Panc1 (cell line): ENCODE results near the gene SYT12. TPM values are rescaled to one million over a fixed set of nuclear protein-coding genes. Genes with fewer than 3 reads are reported as not detected.

Source experiments
- ATAC-seq: fragments of 200-7000 bp; cut with Tn5 transposase; 2 replicates; pipeline ENCODE4 v1.9.1; 2020; ENCODE audit warnings: mild to moderate bottlenecking, moderate library complexity
- BruUV-seq: library from RNA; stranded (reverse); fragments of 400-500 nt; replicated peaks from 2 replicates; lab custom pipeline; 2021; lab: Mats Ljungman, UMichigan
- CTCF ChIA-PET: fragments of 300-600 bp; sonication (Branson Sonifier 250); formaldehyde crosslinking; loops from one replicate; lab custom pipeline; 2022; ENCODE audit warnings: antibody characterized with exemption; lab: Charles Lee
- POLR2A ChIA-PET: fragments of 300-600 bp; sonication (Branson Sonifier 250); formaldehyde crosslinking; loops from one replicate; lab custom pipeline; 2022; ENCODE audit warnings: antibody characterized with exemption; lab: Charles Lee
- DNase-seq: peaks from one replicate; pipeline ENCODE4 v3.0.0-alpha.2; 2010; ENCODE audit warnings: low read depth, low spot score
- H3K27ac ChIP-seq: 2 replicates; pipeline ENCODE4 v1.5.1; 2011; ENCODE audit warnings: mild to moderate bottlenecking, low read length, inconsistent platforms
- H3K27me3 ChIP-seq: fragments of 200-500 bp; sonication (Bioruptor generic); 2 replicates; pipeline ENCODE4 v1.6.0; 2014; ENCODE audit warnings: low read length, inconsistent platforms; ENCODE audit not compliant: control insufficient read depth, insufficient read depth
- H3K36me3 ChIP-seq: fragments of 200-500 bp; sonication (Bioruptor generic); 2 replicates; pipeline ENCODE4 v1.5.1; 2014; ENCODE audit warnings: inconsistent platforms, mild to moderate bottlenecking, low read length, moderate library complexity; ENCODE audit not compliant: control insufficient read depth, insufficient read depth
- H3K4me1 ChIP-seq: 2 replicates; pipeline ENCODE4 v1.5.1; 2011; ENCODE audit warnings: inconsistent platforms, mild to moderate bottlenecking, low read length, moderate library complexity; ENCODE audit not compliant: control insufficient read depth, insufficient read depth
- H3K4me3 ChIP-seq, 2 experiments: 2 replicates each; pipeline ENCODE4 v1.5.1; 2011 to 2012; ENCODE audit warnings: low read depth in 2 of 2, low read length in 2 of 2, mild to moderate bottlenecking in 2 of 2, inconsistent platforms in 1 of 2, moderate library complexity in 1 of 2
- H3K9me3 ChIP-seq: fragments of 200-500 bp; sonication (Bioruptor generic); 2 replicates; pipeline ENCODE4 v1.5.1; 2014; ENCODE audit warnings: low read depth, mild to moderate bottlenecking, inconsistent platforms, low read length, moderate library complexity; ENCODE audit not compliant: control insufficient read depth, insufficient read depth
- POLR2AphosphoS5 ChIP-seq: IDR thresholded peaks from 2 replicates; pipeline ENCODE4 v1.6.1; 2012; ENCODE audit warnings: mild to moderate bottlenecking, low read depth, low read length, moderate library complexity
- SIN3A ChIP-seq: IDR thresholded peaks from 2 replicates; pipeline ENCODE4 v1.6.1; 2012; ENCODE audit warnings: low read depth, mild to moderate bottlenecking, low read length, moderate library complexity, borderline replicate concordance; ENCODE audit not compliant: insufficient read depth
- TCF7L2 ChIP-seq: IDR thresholded peaks from 2 replicates; pipeline ENCODE4 v1.6.1; 2011; ENCODE audit warnings: mild to moderate bottlenecking, low read depth, low read length, inconsistent platforms
- in situ Hi-C: cut with HindIII; loops from 2 replicates; pipeline ENCODE4 v1.10.0; 2016; ENCODE audit warnings: low sequenced_read_pairs, low pct_unique_long_range_greater_than_20kb
- intact Hi-C: fragments of 100-400 bp; cut with micrococcal nuclease; formaldehyde crosslinking; loops from one replicate; pipeline ENCODE4 v1.10.0; 2022; ENCODE audit not compliant: unreplicated experiment
- total RNA-seq: library from RNA; stranded (reverse); gene quantifications from one replicate; pipeline ENCODE4 v1.2.1, GENCODE V29; 2021; ENCODE audit not compliant: unreplicated experiment
- TF ChIP-seq, protein P1 (sequence below), 2 experiments: IDR thresholded peaks; 2 replicates each; pipeline ENCODE4 v1.6.1; 2011 to 2012; ENCODE audit warnings: low read depth in 2 of 2, control low read depth in 1 of 2, low read length in 1 of 2, mild to moderate bottlenecking in 1 of 2, moderate library complexity in 1 of 2; ENCODE audit not compliant: insufficient read depth in 1 of 2
- TF ChIP-seq, protein P2 (sequence below): fragments of 450-650 bp; IDR thresholded peaks from 2 replicates; pipeline ENCODE4 v1.5.1; 2017; ENCODE audit warnings: mild to moderate bottlenecking

Gene SYT12
- total RNA-seq, 1 experiment from 2014 or later = 0.62 TPM

DNA sequence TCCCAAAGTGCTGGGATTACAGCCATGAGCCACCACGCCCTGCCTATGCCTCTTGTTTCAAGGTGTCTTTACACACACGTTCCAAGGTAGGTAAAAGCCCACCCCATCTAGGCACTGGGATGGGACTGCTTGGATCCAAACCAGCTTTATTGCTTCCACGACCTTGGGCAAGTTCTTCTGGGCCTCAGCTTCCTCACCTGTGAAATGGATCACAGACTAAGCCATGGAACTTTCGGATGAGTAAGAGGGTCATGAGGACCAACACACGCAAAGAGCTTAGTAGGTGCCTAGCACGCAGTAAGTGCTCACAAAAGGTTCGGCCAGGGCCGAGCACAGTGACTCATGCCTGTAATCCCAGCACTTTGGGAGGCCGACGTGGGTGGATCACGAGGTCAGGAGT, 49.4 kb downstream of the SYT12 start:
- TF ChIP-seq, protein P1, sequence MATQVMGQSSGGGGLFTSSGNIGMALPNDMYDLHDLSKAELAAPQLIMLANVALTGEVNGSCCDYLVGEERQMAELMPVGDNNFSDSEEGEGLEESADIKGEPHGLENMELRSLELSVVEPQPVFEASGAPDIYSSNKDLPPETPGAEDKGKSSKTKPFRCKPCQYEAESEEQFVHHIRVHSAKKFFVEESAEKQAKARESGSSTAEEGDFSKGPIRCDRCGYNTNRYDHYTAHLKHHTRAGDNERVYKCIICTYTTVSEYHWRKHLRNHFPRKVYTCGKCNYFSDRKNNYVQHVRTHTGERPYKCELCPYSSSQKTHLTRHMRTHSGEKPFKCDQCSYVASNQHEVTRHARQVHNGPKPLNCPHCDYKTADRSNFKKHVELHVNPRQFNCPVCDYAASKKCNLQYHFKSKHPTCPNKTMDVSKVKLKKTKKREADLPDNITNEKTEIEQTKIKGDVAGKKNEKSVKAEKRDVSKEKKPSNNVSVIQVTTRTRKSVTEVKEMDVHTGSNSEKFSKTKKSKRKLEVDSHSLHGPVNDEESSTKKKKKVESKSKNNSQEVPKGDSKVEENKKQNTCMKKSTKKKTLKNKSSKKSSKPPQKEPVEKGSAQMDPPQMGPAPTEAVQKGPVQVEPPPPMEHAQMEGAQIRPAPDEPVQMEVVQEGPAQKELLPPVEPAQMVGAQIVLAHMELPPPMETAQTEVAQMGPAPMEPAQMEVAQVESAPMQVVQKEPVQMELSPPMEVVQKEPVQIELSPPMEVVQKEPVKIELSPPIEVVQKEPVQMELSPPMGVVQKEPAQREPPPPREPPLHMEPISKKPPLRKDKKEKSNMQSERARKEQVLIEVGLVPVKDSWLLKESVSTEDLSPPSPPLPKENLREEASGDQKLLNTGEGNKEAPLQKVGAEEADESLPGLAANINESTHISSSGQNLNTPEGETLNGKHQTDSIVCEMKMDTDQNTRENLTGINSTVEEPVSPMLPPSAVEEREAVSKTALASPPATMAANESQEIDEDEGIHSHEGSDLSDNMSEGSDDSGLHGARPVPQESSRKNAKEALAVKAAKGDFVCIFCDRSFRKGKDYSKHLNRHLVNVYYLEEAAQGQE (IDR thresholded peaks at IDR 0.05; ENCODE audit: insufficient read depth in 1 of 2, low read depth in 2 of 2, low read length in 1 of 2) = no peak
- TF ChIP-seq, protein P2, sequence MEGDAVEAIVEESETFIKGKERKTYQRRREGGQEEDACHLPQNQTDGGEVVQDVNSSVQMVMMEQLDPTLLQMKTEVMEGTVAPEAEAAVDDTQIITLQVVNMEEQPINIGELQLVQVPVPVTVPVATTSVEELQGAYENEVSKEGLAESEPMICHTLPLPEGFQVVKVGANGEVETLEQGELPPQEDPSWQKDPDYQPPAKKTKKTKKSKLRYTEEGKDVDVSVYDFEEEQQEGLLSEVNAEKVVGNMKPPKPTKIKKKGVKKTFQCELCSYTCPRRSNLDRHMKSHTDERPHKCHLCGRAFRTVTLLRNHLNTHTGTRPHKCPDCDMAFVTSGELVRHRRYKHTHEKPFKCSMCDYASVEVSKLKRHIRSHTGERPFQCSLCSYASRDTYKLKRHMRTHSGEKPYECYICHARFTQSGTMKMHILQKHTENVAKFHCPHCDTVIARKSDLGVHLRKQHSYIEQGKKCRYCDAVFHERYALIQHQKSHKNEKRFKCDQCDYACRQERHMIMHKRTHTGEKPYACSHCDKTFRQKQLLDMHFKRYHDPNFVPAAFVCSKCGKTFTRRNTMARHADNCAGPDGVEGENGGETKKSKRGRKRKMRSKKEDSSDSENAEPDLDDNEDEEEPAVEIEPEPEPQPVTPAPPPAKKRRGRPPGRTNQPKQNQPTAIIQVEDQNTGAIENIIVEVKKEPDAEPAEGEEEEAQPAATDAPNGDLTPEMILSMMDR = no peak
- no peak for TF ChIP-seq TCF7L2
- TF ChIP-seq SIN3A = no peak
- TF ChIP-seq POLR2AphosphoS5 = no peak
- in situ Hi-C loops = no loop called here
- CTCF ChIA-PET = interaction anchor here (0.7 to 1.5 kb wide), 2 partner anchors 19 to 33 kb away, joined by 11 read pairs; no protein-coding TSS in a partner anchor
- no peaks in the 10 kb centered on the region for H3K27me3 ChIP-seq
- POLR2A ChIA-PET = no interaction called here
- intact Hi-C loops = no loop called here
- H3K27ac ChIP-seq = no peak overlapping the region
- no peak for ATAC-seq
- DNase-seq = no peak
- H3K36me3 ChIP-seq = no peaks in the 10 kb centered on the region
- H3K9me3 ChIP-seq = no peaks in the 10 kb centered on the region
- H3K4me3 ChIP-seq = no peak overlapping the region
- no peaks in the 10 kb centered on the region for H3K4me1 ChIP-seq
- no TSS peak for BruUV-seq

DNA sequence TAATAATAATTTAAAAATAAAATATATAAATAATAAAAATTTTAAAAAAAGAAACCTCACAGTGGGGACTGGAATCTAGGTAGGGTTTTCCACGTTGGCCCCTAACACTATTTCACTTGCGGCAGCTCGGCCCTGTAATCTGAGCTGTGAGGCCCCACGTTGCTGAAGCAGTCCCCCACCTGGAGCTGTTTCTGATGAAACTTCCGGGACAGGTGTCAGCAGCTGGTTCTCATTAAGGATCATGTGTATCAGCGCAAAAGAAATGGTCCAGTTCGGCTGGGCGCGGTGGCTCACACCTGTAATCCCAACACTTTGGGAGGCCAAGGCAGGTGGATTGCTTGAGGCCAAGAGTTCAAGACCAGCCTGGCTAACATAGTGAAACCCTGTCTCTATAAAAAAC, 51.0 kb downstream of the SYT12 start:
- Histone ChIP-seq H3K27me3 (no peaks in the 10 kb centered on the region), H3K27ac (no peak overlapping the region), H3K36me3 (no peaks in the 10 kb centered on the region), H3K4me1 (no peaks in the 10 kb centered on the region), H3K4me3 (no peak overlapping the region), H3K9me3 (no peaks in the 10 kb centered on the region)
- TF ChIP-seq, protein P2 = no peak
- TF ChIP-seq POLR2AphosphoS5 = no peak
- no peak for TF ChIP-seq TCF7L2
- no peak for TF ChIP-seq SIN3A
- TF ChIP-seq, protein P1 (IDR thresholded peaks at IDR 0.05; ENCODE audit: insufficient read depth in 1 of 2, low read depth in 2 of 2, low read length in 1 of 2) = no peak
- POLR2A ChIA-PET = interaction anchor here (0.7 kb wide), 1 partner anchor 220 kb away, joined by 5 read pairs; no protein-coding TSS in a partner anchor
- in situ Hi-C loops = no loop called here
- no peak for DNase-seq
- ATAC-seq = no peak
- intact Hi-C loops = no loop called here
- BruUV-seq = no TSS peak
- CTCF ChIA-PET = no interaction called here
